CD14-positive monocyte (primary cell): ENCODE results near the gene HMX3. TPM values are rescaled to one million over a fixed set of nuclear protein-coding genes. Genes with fewer than 3 reads are reported as not detected.

ENCODE experiments used
- DNase-seq, 3 donors: peaks; one replicate each; pipeline ENCODE4 v3.0.0-alpha.2; 2011 to 2022
- H2AFZ ChIP-seq: 2 replicates; pipeline ENCODE4 v1.6.0; 2012; ENCODE audit warnings: mild to moderate bottlenecking, low read depth, low read length, inconsistent platforms; ENCODE audit not compliant: insufficient read depth, poor library complexity, severe bottlenecking
- H3K27ac ChIP-seq, 2 donors: 1 replicate in 1 of 2; 2 replicates in 1 of 2; pipeline ENCODE4 v1.5.1; 2012 to 2013; ENCODE audit warnings: low read length in 2 of 2, control low read depth in 1 of 2, inconsistent platforms in 1 of 2, low read depth in 1 of 2, mild to moderate bottlenecking in 1 of 2
- H3K27me3 ChIP-seq, 2 donors: one replicate each; pipeline versions ENCODE4 v1.6.0 to v1.6.1; 2011 to 2013; ENCODE audit warnings: low read length in 2 of 2; ENCODE audit not compliant: control insufficient read depth in 2 of 2, insufficient read depth in 2 of 2
- H3K36me3 ChIP-seq, 2 donors: replicated peaks in 1 of 2; 1 replicate in 1 of 2; 2 replicates in 1 of 2; pipeline versions ENCODE4 v1.5.1 to v1.6.1; 2012 to 2013; ENCODE audit warnings: low read length in 2 of 2, control low read depth in 1 of 2, inconsistent platforms in 1 of 2, mild to moderate bottlenecking in 1 of 2; ENCODE audit not compliant: insufficient read depth in 2 of 2, control insufficient read depth in 1 of 2
- H3K4me1 ChIP-seq, 2 donors: 1 replicate in 1 of 2; 2 replicates in 1 of 2; pipeline versions ENCODE4 v1.5.1 to v1.6.1; 2012 to 2013; ENCODE audit warnings: low read length in 2 of 2, control low read depth in 1 of 2, inconsistent platforms in 1 of 2, mild to moderate bottlenecking in 1 of 2, moderate library complexity in 1 of 2; ENCODE audit not compliant: insufficient read depth in 2 of 2, control insufficient read depth in 1 of 2
- H3K4me2 ChIP-seq: replicated peaks from 2 replicates; pipeline ENCODE3; 2012; ENCODE audit warnings: low read length, moderate library complexity, mild to moderate bottlenecking; ENCODE audit not compliant: poor library complexity, severe bottlenecking; ENCODE audit errors: extremely low read depth
- H3K4me3 ChIP-seq, 3 experiments: fragments of 200-600 bp in 1 of 3; sonication (generic) in 1 of 3; replicated peaks in 1 of 3; 1 replicate in 2 of 3; 2 replicates in 1 of 3; pipeline ENCODE4 v1.5.1; 2011 to 2013; ENCODE audit warnings: low read length in 3 of 3, mild to moderate bottlenecking in 3 of 3, control low read depth in 2 of 3, low read depth in 2 of 3, inconsistent platforms in 1 of 3, moderate library complexity in 1 of 3
- H3K79me2 ChIP-seq: 2 replicates; pipeline ENCODE4 v1.6.0; 2012; ENCODE audit warnings: mild to moderate bottlenecking, control low read depth, inconsistent platforms, low read length, moderate library complexity; ENCODE audit not compliant: insufficient read depth
- H3K9ac ChIP-seq: 2 replicates; pipeline ENCODE4 v1.6.0; 2017; ENCODE audit warnings: low read length, mild to moderate bottlenecking; ENCODE audit not compliant: insufficient read depth, poor library complexity, severe bottlenecking
- H3K9me3 ChIP-seq, 2 donors: replicated peaks in 1 of 2; 1 replicate in 1 of 2; 2 replicates in 1 of 2; pipeline versions ENCODE4 v1.5.1 to v1.6.1; 2012 to 2013; ENCODE audit warnings: low read length in 2 of 2, control low read depth in 1 of 2; ENCODE audit not compliant: control insufficient read depth in 1 of 2, insufficient read depth in 1 of 2
- H4K20me1 ChIP-seq: 2 replicates; pipeline ENCODE4 v1.6.0; 2012; ENCODE audit warnings: mild to moderate bottlenecking, low read length, control low read depth, moderate library complexity; ENCODE audit not compliant: insufficient read depth
- H3K27ac Mint-ChIP-seq, 7 donors: one replicate each; pipeline ENCODE4 v1.8.0; 2020; ENCODE audit warnings: mild to moderate bottlenecking in 7 of 7, mixed read lengths in 7 of 7, moderate library complexity in 6 of 7, inconsistent platforms in 2 of 7
- H3K27me3 Mint-ChIP-seq, 3 donors: one replicate each; pipeline ENCODE4 v1.8.0; 2021 to 2022; ENCODE audit warnings: low read depth in 3 of 3, mild to moderate bottlenecking in 3 of 3, mixed read lengths in 3 of 3, moderate library complexity in 3 of 3, inconsistent platforms in 1 of 3
- H3K36me3 Mint-ChIP-seq, 2 donors: one replicate each; pipeline ENCODE4 v1.8.0; 2020; ENCODE audit warnings: mixed read lengths in 2 of 2, inconsistent platforms in 1 of 2, mild to moderate bottlenecking in 1 of 2
- H3K4me1 Mint-ChIP-seq: one replicate; pipeline ENCODE4 v1.8.0; 2020; ENCODE audit warnings: mild to moderate bottlenecking, mixed read lengths
- H3K4me3 Mint-ChIP-seq, 2 donors: one replicate each; pipeline ENCODE4 v1.8.0; 2020; ENCODE audit warnings: mild to moderate bottlenecking in 2 of 2, mixed read lengths in 2 of 2, moderate library complexity in 1 of 2
- H3K9me3 Mint-ChIP-seq, 7 donors: one replicate each; pipeline ENCODE4 v1.8.0; 2020 to 2022; ENCODE audit warnings: mixed read lengths in 7 of 7, mild to moderate bottlenecking in 6 of 7, moderate library complexity in 6 of 7, inconsistent platforms in 2 of 7
- CTCF ChIP-seq: fragments of 200-600 bp; IDR thresholded peaks from one replicate; pipeline ENCODE4 v1.8.0; 2022; ENCODE audit warnings: antibody characterized with exemption, mild to moderate bottlenecking
- WGBS: methylation state at CpG from one replicate; pipeline ENCODE4 v1.1.5; 2013; ENCODE audit warnings: missing lambda C conversion rate; ENCODE audit not compliant: insufficient coverage; 5-methylcytosine and 5-hydroxymethylcytosine counted together
- intact Hi-C, 2 donors: fragments of 100-400 bp; cut with micrococcal nuclease; formaldehyde crosslinking; loops; one replicate each; pipeline versions ENCODE4 v1.15.0 to v1.15.1; 2023
- polyA plus RNA-seq, 3 donors: library from polyadenylated mRNA; depleted of rRNA in 1 of 3; unstranded in 2 of 3; stranded (reverse) in 1 of 3; fragments of 300-500 nt in 2 of 3; fragments of >200 nt in 1 of 3; fragmentation: Illumina TruSeq in 2 of 3; gene quantifications; 1 replicate in 2 of 3; 2 replicates in 1 of 3; pipeline ENCODE4 v1.2.3, GENCODE V29; 2012 to 2021

The HMX3 gene
- polyA plus RNA-seq, 3 donors, result not detected

- Histone ChIP-seq H2AFZ (no peak overlapping the region), H3K4me2 (no peak overlapping the region), H3K4me1 (no peaks in the 10 kb centered on the region), H3K79me2 (no peaks in the 10 kb centered on the region), H3K27ac (no peak overlapping the region), H4K20me1 (no peaks in the 10 kb centered on the region), H3K36me3 (no peaks in the 10 kb centered on the region), H3K9me3 (no peaks in the 10 kb centered on the region), H3K4me3 (no peak overlapping the region), H3K27me3 (no peaks in the 10 kb centered on the region), H3K9ac (no peak overlapping the region)
- no peak for TF ChIP-seq CTCF
- H3K4me3 Mint-ChIP-seq, result no peak overlapping the region
- no peaks in the 10 kb centered on the region for H3K36me3 Mint-ChIP-seq
- H3K27me3 Mint-ChIP-seq, result peaks cover 2 to 13% (median 12%) of the 10 kb centered on the region in 3 donors
- 48% methylated on average over 2 of the region's 2 CpGs for WGBS
- H3K4me1 Mint-ChIP-seq, result no peaks in the 10 kb centered on the region
- no peak overlapping the region for H3K27ac Mint-ChIP-seq
- intact Hi-C loops, result no loop called here
- no peak for DNase-seq
- peaks cover 0 to 6% (median 0%) of the 10 kb centered on the region in 7 donors for H3K9me3 Mint-ChIP-seq
Measured at GRCh38 chr10:123102673-123103072, 33.1 kb upstream of the HMX3 start.

DNA sequence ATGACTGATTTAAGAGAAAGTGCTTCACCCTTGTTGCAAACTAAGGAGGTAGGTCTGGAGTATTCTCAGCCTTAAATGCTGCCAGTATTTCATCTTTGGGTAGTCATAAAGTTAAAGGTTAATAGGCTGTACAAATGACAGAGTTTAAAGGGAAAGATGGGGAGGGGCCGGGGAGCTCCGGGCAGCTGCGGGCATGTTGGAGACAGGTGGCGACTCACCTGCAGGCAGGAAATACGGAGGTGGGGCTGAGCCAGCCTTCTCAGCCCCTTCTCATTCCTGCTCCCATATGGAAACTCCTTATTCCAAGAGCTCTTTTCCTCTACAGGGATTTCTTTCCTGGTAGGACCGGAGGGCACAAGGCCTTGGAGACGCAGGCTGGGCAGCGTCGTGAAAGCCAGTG is 31.8 kb upstream of the HMX3 start:
- Histone ChIP-seq H3K27me3 (no peaks in the 10 kb centered on the region), H3K4me3 (no peak overlapping the region), H4K20me1 (no peaks in the 10 kb centered on the region), H3K36me3 (no peaks in the 10 kb centered on the region), H3K4me2 (no peak overlapping the region), H3K27ac (no peak overlapping the region), H3K9ac (no peak overlapping the region), H3K4me1 (no peaks in the 10 kb centered on the region), H3K79me2 (no peaks in the 10 kb centered on the region), H3K9me3 (no peaks in the 10 kb centered on the region), H2AFZ (no peak overlapping the region)
- Mint-ChIP-seq H3K9me3 (peaks cover 0 to 13% (median 2%) of the 10 kb centered on the region in 7 donors), H3K4me1 (no peaks in the 10 kb centered on the region), H3K27ac (no peak overlapping the region), H3K27me3 (peaks cover 2 to 19% (median 15%) of the 10 kb centered on the region in 3 donors), H3K36me3 (no peaks in the 10 kb centered on the region), H3K4me3 (no peak overlapping the region)
- WGBS, result 88% methylated on average over 6 of the region's 9 CpGs
- no peak for DNase-seq
- no peak for TF ChIP-seq CTCF
- intact Hi-C loops, result no loop called here
